ENCODE measurements around the gene B3GALT4. TPM values are rescaled to one million over a fixed set of nuclear protein-coding genes. Genes with fewer than 3 reads are reported as not detected.

The B3GALT4 gene
- total and polyA plus RNA-seq, 2 donors (not counting 1 experiment from before 2014, with no cell fraction given): 2.3 to 11.1 TPM

- peaks cover 31% of the 10 kb centered on the region for H3K79me2 ChIP-seq (ENCODE audit: control insufficient read depth, insufficient read depth, low read length)
- no peaks in the 10 kb centered on the region for H3K27me3 ChIP-seq (ENCODE audit: control insufficient read depth, insufficient read depth, low read length)
These were observed 12.9 kb downstream of the B3GALT4 start for GRCh38 chr6:33289784-33290315.

GRCh38 chr6:33290459-33290858, 13.5 kb downstream of the B3GALT4 start:
- Histone ChIP-seq H3K4me2 (ENCODE audit: extremely low read depth, insufficient read depth, low read length) (peak overlapping the region; percentile 100), H3K4me3 (replicated peaks in 1 of 4; ENCODE audit: control extremely low read depth in 1 of 4, insufficient read depth in 1 of 4, low read depth in 3 of 4, low read length in 4 of 4) (peak overlapping the region; percentile 86 to 99 (median 94)), H3K9me3 (ENCODE audit: control insufficient read depth, insufficient read depth, low read depth, low read length) (no peaks in the 10 kb centered on the region), H3K27ac (ENCODE audit: insufficient read depth, low read length) (peak overlapping the region; percentile 75), H2AFZ (ENCODE audit: low read length) (no peak overlapping the region), H3K79me2 (ENCODE audit: control insufficient read depth, insufficient read depth, low read length) (peaks cover 31% of the 10 kb centered on the region), H4K20me1 (ENCODE audit: control insufficient read depth, extremely low read depth, insufficient read depth, low read length) (no peaks in the 10 kb centered on the region), H3K4me1 (ENCODE audit: control insufficient read depth, extremely low read depth, insufficient read depth, low read length) (peaks cover 11% of the 10 kb centered on the region), H3K36me3 (ENCODE audit: control insufficient read depth, insufficient read depth, low read length) (peaks cover 29% of the 10 kb centered on the region), H3K9ac (ENCODE audit: insufficient read depth, low read length) (peak overlapping the region; percentile 73), H3K27me3 (ENCODE audit: control insufficient read depth, insufficient read depth, low read length) (no peaks in the 10 kb centered on the region)
- TF ChIP-seq, protein P1, sequence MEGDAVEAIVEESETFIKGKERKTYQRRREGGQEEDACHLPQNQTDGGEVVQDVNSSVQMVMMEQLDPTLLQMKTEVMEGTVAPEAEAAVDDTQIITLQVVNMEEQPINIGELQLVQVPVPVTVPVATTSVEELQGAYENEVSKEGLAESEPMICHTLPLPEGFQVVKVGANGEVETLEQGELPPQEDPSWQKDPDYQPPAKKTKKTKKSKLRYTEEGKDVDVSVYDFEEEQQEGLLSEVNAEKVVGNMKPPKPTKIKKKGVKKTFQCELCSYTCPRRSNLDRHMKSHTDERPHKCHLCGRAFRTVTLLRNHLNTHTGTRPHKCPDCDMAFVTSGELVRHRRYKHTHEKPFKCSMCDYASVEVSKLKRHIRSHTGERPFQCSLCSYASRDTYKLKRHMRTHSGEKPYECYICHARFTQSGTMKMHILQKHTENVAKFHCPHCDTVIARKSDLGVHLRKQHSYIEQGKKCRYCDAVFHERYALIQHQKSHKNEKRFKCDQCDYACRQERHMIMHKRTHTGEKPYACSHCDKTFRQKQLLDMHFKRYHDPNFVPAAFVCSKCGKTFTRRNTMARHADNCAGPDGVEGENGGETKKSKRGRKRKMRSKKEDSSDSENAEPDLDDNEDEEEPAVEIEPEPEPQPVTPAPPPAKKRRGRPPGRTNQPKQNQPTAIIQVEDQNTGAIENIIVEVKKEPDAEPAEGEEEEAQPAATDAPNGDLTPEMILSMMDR (conservative IDR thresholded peaks at IDR 0.05 in 1 of 2, IDR thresholded peaks at IDR 0.05 in 1 of 2; ENCODE audit: low read depth in 1 of 2, low read length in 2 of 2): no peak
- TF ChIP-seq EZH2 (IDR thresholded peaks at IDR 0.05; ENCODE audit: low read length, missing control alignments): no peak
- DNase-seq (ENCODE audit: low read depth in 2 of 2): no peak

More at GRCh38 chr6:33289784-33290315, 12.9 kb downstream of the B3GALT4 start:
- Histone ChIP-seq H3K4me3 (replicated peaks in 1 of 4; ENCODE audit: control extremely low read depth in 1 of 4, insufficient read depth in 1 of 4, low read depth in 3 of 4, low read length in 4 of 4) (peak overlapping the region; percentile 86 to 99 (median 94)), H3K9me3 (ENCODE audit: control insufficient read depth, insufficient read depth, low read depth, low read length) (no peaks in the 10 kb centered on the region), H3K27ac (ENCODE audit: insufficient read depth, low read length) (peak overlapping the region; percentile 75), H4K20me1 (ENCODE audit: control insufficient read depth, extremely low read depth, insufficient read depth, low read length) (no peaks in the 10 kb centered on the region), H3K4me1 (ENCODE audit: control insufficient read depth, extremely low read depth, insufficient read depth, low read length) (peaks cover 11% of the 10 kb centered on the region), H3K4me2 (ENCODE audit: extremely low read depth, insufficient read depth, low read length) (peak overlapping the region; percentile 100), H3K36me3 (ENCODE audit: control insufficient read depth, insufficient read depth, low read length) (peaks cover 29% of the 10 kb centered on the region), H3K9ac (ENCODE audit: insufficient read depth, low read length) (peak overlapping the region; percentile 73), H2AFZ (ENCODE audit: low read length) (peak overlapping the region; percentile 58)
- TF ChIP-seq EZH2 (IDR thresholded peaks at IDR 0.05; ENCODE audit: low read length, missing control alignments): no peak
- TF ChIP-seq, protein P1 (conservative IDR thresholded peaks at IDR 0.05 in 1 of 2, IDR thresholded peaks at IDR 0.05 in 1 of 2; ENCODE audit: low read depth in 1 of 2, low read length in 2 of 2): no peak
- DNase-seq (ENCODE audit: low read depth in 2 of 2): no peak

DNA sequence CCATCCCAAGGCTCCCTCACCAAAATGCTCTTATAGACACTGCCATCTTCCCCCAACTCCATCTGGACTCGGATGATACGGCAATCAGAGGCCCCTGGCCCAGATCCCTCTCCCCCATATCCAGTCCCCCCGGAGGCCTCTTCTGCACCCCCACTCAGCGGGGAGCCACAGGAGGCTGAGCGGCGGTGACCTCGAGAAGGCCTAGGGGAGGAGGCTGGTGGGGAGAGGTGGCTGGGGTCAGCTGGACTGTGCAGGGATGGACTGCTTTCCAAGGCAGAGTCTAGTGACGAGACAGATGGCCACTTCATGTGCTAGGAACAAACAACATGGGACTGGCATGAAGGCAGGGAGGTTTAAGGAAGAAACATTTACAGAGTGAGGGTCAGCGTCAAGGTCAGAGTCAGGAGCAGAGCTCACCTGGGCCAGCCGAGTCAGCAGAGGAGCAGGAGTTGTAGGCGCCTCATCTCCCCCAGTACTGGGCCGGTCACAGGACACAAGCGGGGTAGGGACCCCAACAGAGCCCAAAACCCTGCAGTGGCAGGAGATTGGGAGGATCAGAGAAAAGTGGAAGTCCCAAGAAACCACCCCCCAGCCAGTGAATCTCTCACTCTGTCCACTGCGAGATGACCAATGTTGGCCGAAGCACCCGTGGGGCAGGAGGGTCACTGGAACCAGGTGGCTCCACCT, 16.2 kb downstream of the B3GALT4 start:
- no peak for DNase-seq (ENCODE audit: low read depth in 2 of 2)
- no peak for TF ChIP-seq EZH2 (IDR thresholded peaks at IDR 0.05; ENCODE audit: low read length, missing control alignments)
- TF ChIP-seq, protein P1 (conservative IDR thresholded peaks at IDR 0.05 in 1 of 2, IDR thresholded peaks at IDR 0.05 in 1 of 2; ENCODE audit: low read depth in 1 of 2, low read length in 2 of 2): no peak
- Histone ChIP-seq H3K4me3 (replicated peaks in 1 of 4; ENCODE audit: control extremely low read depth in 1 of 4, insufficient read depth in 1 of 4, low read depth in 3 of 4, low read length in 4 of 4) (no peak overlapping the region), H3K4me2 (ENCODE audit: extremely low read depth, insufficient read depth, low read length) (no peak overlapping the region), H3K36me3 (ENCODE audit: control insufficient read depth, insufficient read depth, low read length) (peaks cover 17% of the 10 kb centered on the region), H3K9ac (ENCODE audit: insufficient read depth, low read length) (no peak overlapping the region), H3K79me2 (ENCODE audit: control insufficient read depth, insufficient read depth, low read length) (peaks cover 20% of the 10 kb centered on the region), H3K9me3 (ENCODE audit: control insufficient read depth, insufficient read depth, low read depth, low read length) (no peaks in the 10 kb centered on the region), H2AFZ (ENCODE audit: low read length) (no peak overlapping the region), H3K27ac (ENCODE audit: insufficient read depth, low read length) (no peak overlapping the region), H3K4me1 (ENCODE audit: control insufficient read depth, extremely low read depth, insufficient read depth, low read length) (peaks cover 10% of the 10 kb centered on the region), H4K20me1 (ENCODE audit: control insufficient read depth, extremely low read depth, insufficient read depth, low read length) (no peaks in the 10 kb centered on the region), H3K27me3 (ENCODE audit: control insufficient read depth, insufficient read depth, low read length) (no peaks in the 10 kb centered on the region)

All from fibroblast of lung (primary cell).